GM10266 (cell line): Measurements from ENCODE around the gene PZP.

ENCODE experiments used
- DNase-seq: peaks from one replicate; pipeline ENCODE4 v3.0.0; 2012; ENCODE audit errors: extremely low spot score
- CTCF ChIP-seq: IDR thresholded peaks from 2 replicates; pipeline ENCODE4 v1.5.1; 2012; ENCODE audit warnings: mild to moderate bottlenecking, low read depth; ENCODE audit not compliant: control insufficient read depth, insufficient read depth; ENCODE audit errors: missing control alignments

PZP gene

DNA sequence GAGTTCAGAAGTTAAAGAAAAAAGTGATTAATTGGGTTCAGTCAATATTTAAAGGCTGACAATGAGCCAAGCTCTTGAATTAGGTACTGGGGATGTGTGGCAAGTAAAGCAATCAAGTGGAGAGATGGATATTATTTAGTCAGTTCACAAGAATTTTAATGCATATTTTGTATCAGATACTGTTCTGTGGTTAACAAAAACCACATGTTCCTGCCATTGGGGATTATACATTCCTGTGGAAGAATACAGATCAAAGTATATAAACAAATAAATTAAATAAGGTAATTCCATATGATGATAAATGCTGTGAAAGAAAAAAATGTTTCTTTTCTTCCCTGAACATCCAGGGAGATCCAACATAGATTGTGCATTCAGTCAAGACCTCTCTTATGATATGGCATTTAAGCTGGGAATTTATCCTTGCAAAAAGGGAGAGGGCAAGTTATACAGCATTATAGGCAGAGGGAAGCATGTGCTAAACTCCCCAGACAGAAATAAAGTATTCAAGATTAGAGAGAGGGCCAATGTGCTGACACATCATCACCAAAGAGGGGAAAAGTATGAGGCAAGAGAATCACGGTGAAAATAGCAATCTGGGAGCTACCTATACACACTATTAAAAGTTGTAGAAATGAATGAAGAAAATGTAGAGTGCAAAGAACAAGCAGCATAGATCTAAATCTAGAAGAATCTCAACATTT lies 74.8 kb downstream of the PZP start:
- TF ChIP-seq CTCF = no peak
- no peak for DNase-seq

- no peak for DNase-seq
- TF ChIP-seq CTCF = no peak
These were observed 76.1 kb downstream of the PZP start for GRCh38 chr12:9132008-9132535.

DNA sequence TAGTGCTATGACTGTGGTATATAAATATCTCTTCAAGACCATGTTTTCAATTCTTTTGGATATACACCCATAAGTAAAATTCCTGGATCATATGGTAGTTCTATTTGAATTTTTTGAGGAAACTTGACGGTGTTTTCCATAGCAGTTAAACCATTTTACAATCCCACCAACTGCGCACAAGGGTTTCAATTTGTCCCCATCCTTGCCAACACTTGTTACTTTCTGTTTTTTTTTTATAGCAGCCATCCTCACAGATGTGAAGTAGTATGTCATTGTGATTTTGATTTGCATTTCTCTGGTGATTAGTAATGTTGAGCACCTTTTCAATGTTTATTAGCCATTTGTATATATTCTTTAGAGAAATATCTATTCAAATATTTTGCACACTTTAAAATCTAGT lies 78.0 kb downstream of the PZP start:
- no peak for TF ChIP-seq CTCF
- no peak for DNase-seq

GRCh38 chr12:9127936-9128663 lies 80.1 kb downstream of the PZP start:
- no peak for TF ChIP-seq CTCF
- DNase-seq = no peak

GRCh38 chr12:9127484-9127883 lies 80.7 kb downstream of the PZP start:
- no peak for TF ChIP-seq CTCF

GRCh38 chr12:9124383-9125031 lies 83.7 kb downstream of the PZP start:
- no peak for TF ChIP-seq CTCF
- no peak for DNase-seq

More at GRCh38 chr12:9127484-9127883, 80.7 kb downstream of the PZP start:
- no peak for DNase-seq
